Measurements from ENCODE around the gene P2RX1.

DNA sequence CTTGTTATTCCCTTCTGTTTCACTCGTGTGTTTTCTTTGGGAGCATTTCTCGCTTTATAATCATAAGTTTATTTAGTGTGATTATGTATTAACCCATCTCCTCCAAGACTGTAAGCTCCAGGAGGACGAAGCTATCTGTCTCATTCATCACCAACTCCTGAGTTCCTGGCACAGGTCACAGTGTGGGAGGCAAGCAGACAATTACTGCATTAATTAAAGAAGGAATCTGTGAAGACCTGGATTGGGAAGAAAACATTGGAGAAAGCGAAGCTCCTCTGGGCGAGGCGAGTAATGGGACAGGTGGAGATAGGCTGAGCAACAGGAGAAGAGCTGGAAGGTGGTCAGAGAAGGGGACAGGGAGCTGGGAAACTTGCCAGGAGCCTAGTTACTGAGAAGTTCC, 15.6 kb downstream of the P2RX1 start:
- TF ChIP-seq, protein P1, sequence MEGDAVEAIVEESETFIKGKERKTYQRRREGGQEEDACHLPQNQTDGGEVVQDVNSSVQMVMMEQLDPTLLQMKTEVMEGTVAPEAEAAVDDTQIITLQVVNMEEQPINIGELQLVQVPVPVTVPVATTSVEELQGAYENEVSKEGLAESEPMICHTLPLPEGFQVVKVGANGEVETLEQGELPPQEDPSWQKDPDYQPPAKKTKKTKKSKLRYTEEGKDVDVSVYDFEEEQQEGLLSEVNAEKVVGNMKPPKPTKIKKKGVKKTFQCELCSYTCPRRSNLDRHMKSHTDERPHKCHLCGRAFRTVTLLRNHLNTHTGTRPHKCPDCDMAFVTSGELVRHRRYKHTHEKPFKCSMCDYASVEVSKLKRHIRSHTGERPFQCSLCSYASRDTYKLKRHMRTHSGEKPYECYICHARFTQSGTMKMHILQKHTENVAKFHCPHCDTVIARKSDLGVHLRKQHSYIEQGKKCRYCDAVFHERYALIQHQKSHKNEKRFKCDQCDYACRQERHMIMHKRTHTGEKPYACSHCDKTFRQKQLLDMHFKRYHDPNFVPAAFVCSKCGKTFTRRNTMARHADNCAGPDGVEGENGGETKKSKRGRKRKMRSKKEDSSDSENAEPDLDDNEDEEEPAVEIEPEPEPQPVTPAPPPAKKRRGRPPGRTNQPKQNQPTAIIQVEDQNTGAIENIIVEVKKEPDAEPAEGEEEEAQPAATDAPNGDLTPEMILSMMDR (IDR thresholded peaks at IDR 0.05; ENCODE audit: low read depth, low read length, poor library complexity, severe bottlenecking), result no peak
- no peak for TF ChIP-seq EZH2phosphoT487 (IDR thresholded peaks at IDR 0.05; ENCODE audit: borderline replicate concordance, low read length)

Data from DOHH2 (cell line).